ENCODE results near the gene SLC26A11.
"Not testable (repeated sequence)": the region's sequence is repeated elsewhere in the genome, so short reads cannot be mapped to it uniquely, and the experiment has no call there.

The SLC26A11 gene

GRCh38 chr17:80258296-80258695 is 38.1 kb downstream of the SLC26A11 start:
- peaks cover 36% of the 10 kb centered on the region for H3K4me1 ChIP-seq (ENCODE audit: control insufficient read depth, insufficient read depth, low read length)
- not testable (repeated sequence) for H3K9ac ChIP-seq (ENCODE audit: low read length); H3K27me3 ChIP-seq (replicated peaks; ENCODE audit: control insufficient read depth, insufficient read depth, low read length); H3K4me3 ChIP-seq (ENCODE audit: low read length); DNase-seq (ENCODE audit: low read depth); H3K36me3 ChIP-seq (ENCODE audit: control insufficient read depth, insufficient read depth, low read length, severe bottlenecking); H3K9me3 ChIP-seq (ENCODE audit: control insufficient read depth, low read length)

GRCh38 chr17:80259457-80260068 is 39.3 kb downstream of the SLC26A11 start:
- Histone ChIP-seq H3K9me3 (ENCODE audit: control insufficient read depth, low read length) (no peaks in the 10 kb centered on the region), H3K4me3 (ENCODE audit: low read length) (peak overlapping the region; percentile 76)
- DNase-seq (ENCODE audit: low read depth), result peak; percentile 33

GRCh38 chr17:80260069-80260535 is 39.9 kb downstream of the SLC26A11 start:
- Histone ChIP-seq H3K27me3 (replicated peaks; ENCODE audit: control insufficient read depth, insufficient read depth, low read length) (no peaks in the 10 kb centered on the region), H3K4me1 (ENCODE audit: control insufficient read depth, insufficient read depth, low read length) (peaks cover 39% of the 10 kb centered on the region), H3K36me3 (ENCODE audit: control insufficient read depth, insufficient read depth, low read length, severe bottlenecking) (no peaks in the 10 kb centered on the region), H3K4me3 (ENCODE audit: low read length) (peak overlapping the region; percentile 76), H3K9me3 (ENCODE audit: control insufficient read depth, low read length) (no peaks in the 10 kb centered on the region), H3K9ac (ENCODE audit: low read length) (peak overlapping the region; percentile 88)
- DNase-seq (ENCODE audit: low read depth), result peak; percentile 91

More at GRCh38 chr17:80259457-80260068, 39.3 kb downstream of the SLC26A11 start:
- Histone ChIP-seq H3K4me1 (ENCODE audit: control insufficient read depth, insufficient read depth, low read length) (peaks cover 44% of the 10 kb centered on the region), H3K27me3 (replicated peaks; ENCODE audit: control insufficient read depth, insufficient read depth, low read length) (no peaks in the 10 kb centered on the region), H3K36me3 (ENCODE audit: control insufficient read depth, insufficient read depth, low read length, severe bottlenecking) (no peaks in the 10 kb centered on the region), H3K9ac (ENCODE audit: low read length) (peak overlapping the region; percentile 88)

- Histone ChIP-seq H3K9me3 (ENCODE audit: control insufficient read depth, low read length) (no peaks in the 10 kb centered on the region), H3K36me3 (ENCODE audit: control insufficient read depth, insufficient read depth, low read length, severe bottlenecking) (no peaks in the 10 kb centered on the region), H3K9ac (ENCODE audit: low read length) (peak within 1 kb of the TSS; percentile 98), H3K4me1 (ENCODE audit: control insufficient read depth, insufficient read depth, low read length) (peaks cover 34% of the 10 kb centered on the region), H3K4me3 (ENCODE audit: low read length) (peak within 1 kb of the TSS; percentile 92), H3K27me3 (replicated peaks; ENCODE audit: control insufficient read depth, insufficient read depth, low read length) (no peaks in the 10 kb centered on the region)
- DNase-seq (ENCODE audit: low read depth), result peak; percentile 75
These were observed 40.5 kb downstream of the SLC26A11 start, which contains the start of gene RNF213 for GRCh38 chr17:80260791-80261158. Gene RNF213 (plus strand): TSS chr17:80260852. CDS start chr17:80263682, 2,830 bp downstream.

- no peaks in the 10 kb centered on the region for H3K27me3 ChIP-seq (replicated peaks; ENCODE audit: control insufficient read depth, insufficient read depth, low read length)
- peak; percentile 71 for DNase-seq (ENCODE audit: low read depth)
- H3K4me3 ChIP-seq (ENCODE audit: low read length), result peak overlapping the region; percentile 92
- no peaks in the 10 kb centered on the region for H3K9me3 ChIP-seq (ENCODE audit: control insufficient read depth, low read length)
- H3K9ac ChIP-seq (ENCODE audit: low read length), result peak overlapping the region; percentile 98
- H3K4me1 ChIP-seq (ENCODE audit: control insufficient read depth, insufficient read depth, low read length), result peaks cover 34% of the 10 kb centered on the region
- no peaks in the 10 kb centered on the region for H3K36me3 ChIP-seq (ENCODE audit: control insufficient read depth, insufficient read depth, low read length, severe bottlenecking)
These were observed 41.1 kb downstream of the SLC26A11 start for GRCh38 chr17:80261159-80261894.

GRCh38 chr17:80261895-80262279 is 41.7 kb downstream of the SLC26A11 start:
- DNase-seq (ENCODE audit: low read depth), result no peak

GRCh38 chr17:80262291-80262690 is 42.1 kb downstream of the SLC26A11 start:
- Histone ChIP-seq H3K36me3 (ENCODE audit: control insufficient read depth, insufficient read depth, low read length, severe bottlenecking) (no peaks in the 10 kb centered on the region), H3K4me3 (ENCODE audit: low read length) (peak overlapping the region; percentile 92), H3K9me3 (ENCODE audit: control insufficient read depth, low read length) (no peaks in the 10 kb centered on the region), H3K27me3 (replicated peaks; ENCODE audit: control insufficient read depth, insufficient read depth, low read length) (no peaks in the 10 kb centered on the region), H3K9ac (ENCODE audit: low read length) (peak overlapping the region; percentile 98), H3K4me1 (ENCODE audit: control insufficient read depth, insufficient read depth, low read length) (peaks cover 34% of the 10 kb centered on the region)
- DNase-seq (ENCODE audit: low read depth), result no peak

More at GRCh38 chr17:80261895-80262279, 41.7 kb downstream of the SLC26A11 start:
- Histone ChIP-seq H3K9me3 (ENCODE audit: control insufficient read depth, low read length) (no peaks in the 10 kb centered on the region), H3K4me1 (ENCODE audit: control insufficient read depth, insufficient read depth, low read length) (peaks cover 34% of the 10 kb centered on the region), H3K27me3 (replicated peaks; ENCODE audit: control insufficient read depth, insufficient read depth, low read length) (no peaks in the 10 kb centered on the region), H3K9ac (ENCODE audit: low read length) (peak overlapping the region; percentile 98), H3K36me3 (ENCODE audit: control insufficient read depth, insufficient read depth, low read length, severe bottlenecking) (no peaks in the 10 kb centered on the region), H3K4me3 (ENCODE audit: low read length) (peak overlapping the region; percentile 92)

GRCh38 chr17:80262775-80263244 is 42.6 kb downstream of the SLC26A11 start:
- no peak for DNase-seq (ENCODE audit: low read depth)
- Histone ChIP-seq H3K9me3 (ENCODE audit: control insufficient read depth, low read length) (no peaks in the 10 kb centered on the region), H3K4me1 (ENCODE audit: control insufficient read depth, insufficient read depth, low read length) (peaks cover 34% of the 10 kb centered on the region), H3K9ac (ENCODE audit: low read length) (peak overlapping the region; percentile 98), H3K36me3 (ENCODE audit: control insufficient read depth, insufficient read depth, low read length, severe bottlenecking) (no peaks in the 10 kb centered on the region), H3K4me3 (ENCODE audit: low read length) (peak overlapping the region; percentile 92), H3K27me3 (replicated peaks; ENCODE audit: control insufficient read depth, insufficient read depth, low read length) (no peaks in the 10 kb centered on the region)

GRCh38 chr17:80263253-80264204 is 43.3 kb downstream of the SLC26A11 start:
- Histone ChIP-seq H3K36me3 (ENCODE audit: control insufficient read depth, insufficient read depth, low read length, severe bottlenecking) (no peaks in the 10 kb centered on the region), H3K9ac (ENCODE audit: low read length) (peak overlapping the region; percentile 98), H3K4me1 (ENCODE audit: control insufficient read depth, insufficient read depth, low read length) (peaks cover 34% of the 10 kb centered on the region), H3K4me3 (ENCODE audit: low read length) (peak overlapping the region; percentile 92), H3K27me3 (replicated peaks; ENCODE audit: control insufficient read depth, insufficient read depth, low read length) (no peaks in the 10 kb centered on the region), H3K9me3 (ENCODE audit: control insufficient read depth, low read length) (no peaks in the 10 kb centered on the region)
- DNase-seq (ENCODE audit: low read depth), result peak; percentile 67

GRCh38 chr17:80264205-80265075 is 44.2 kb downstream of the SLC26A11 start:
- H3K9me3 ChIP-seq (ENCODE audit: control insufficient read depth, low read length), result no peaks in the 10 kb centered on the region
- H3K36me3 ChIP-seq (ENCODE audit: control insufficient read depth, insufficient read depth, low read length, severe bottlenecking), result peaks cover 6% of the 10 kb centered on the region
- H3K27me3 ChIP-seq (replicated peaks; ENCODE audit: control insufficient read depth, insufficient read depth, low read length), result no peaks in the 10 kb centered on the region
- H3K4me3 ChIP-seq (ENCODE audit: low read length), result peak overlapping the region; percentile 92
- no peak for DNase-seq (ENCODE audit: low read depth)
- H3K9ac ChIP-seq (ENCODE audit: low read length), result peak overlapping the region; percentile 98
- H3K4me1 ChIP-seq (ENCODE audit: control insufficient read depth, insufficient read depth, low read length), result peaks cover 34% of the 10 kb centered on the region

All from adipocyte (in vitro differentiated cells).